HL-60 (cell line): ENCODE results near the gene SORCS2.

Experiments
- DNase-seq, 2 experiments: peaks; one replicate each; pipeline ENCODE4 v3.0.0-alpha.2; 2010 to 2020; ENCODE audit warnings: low read depth in 1 of 2, low spot score in 1 of 2
- H3K27ac ChIP-seq: fragments of 250-450 bp; sonication (Bioruptor Pico); replicated peaks from 2 replicates; pipeline ENCODE4 v1.5.1; 2020; ENCODE audit warnings: mild to moderate bottlenecking, moderate library complexity
- H3K27me3 ChIP-seq: fragments of 250-450 bp; sonication (Bioruptor Pico); 2 replicates; pipeline ENCODE4 v1.5.1; 2021; ENCODE audit warnings: mild to moderate bottlenecking, moderate library complexity; ENCODE audit not compliant: insufficient read depth, poor library complexity, severe bottlenecking
- H3K4me3 ChIP-seq: replicated peaks from 2 replicates; pipeline ENCODE4 v1.5.1; 2011; ENCODE audit warnings: mild to moderate bottlenecking, control low read depth, low read length; ENCODE audit not compliant: insufficient read depth
- GABPA ChIP-seq: IDR thresholded peaks from 2 replicates; pipeline ENCODE4 v1.6.1; 2012; ENCODE audit warnings: low read depth
- POLR2AphosphoS5 ChIP-seq: IDR thresholded peaks from 2 replicates; pipeline ENCODE4 v1.6.1; 2012; ENCODE audit warnings: low read depth
- SPI1 ChIP-seq: IDR thresholded peaks from 2 replicates; pipeline ENCODE4 v1.6.1; 2012; ENCODE audit warnings: low read depth, mild to moderate bottlenecking, borderline replicate concordance
- TF ChIP-seq, protein P1 (sequence below): IDR thresholded peaks from one replicate; pipeline ENCODE4 v1.5.1; 2011; ENCODE audit warnings: low read length, control low read depth, inconsistent platforms; ENCODE audit not compliant: insufficient read depth
- TF ChIP-seq, protein P2 (sequence below): IDR thresholded peaks from 2 replicates; pipeline ENCODE4 v1.6.1; 2012; ENCODE audit warnings: low read depth; ENCODE audit not compliant: insufficient replicate concordance

SORCS2 gene

DNA sequence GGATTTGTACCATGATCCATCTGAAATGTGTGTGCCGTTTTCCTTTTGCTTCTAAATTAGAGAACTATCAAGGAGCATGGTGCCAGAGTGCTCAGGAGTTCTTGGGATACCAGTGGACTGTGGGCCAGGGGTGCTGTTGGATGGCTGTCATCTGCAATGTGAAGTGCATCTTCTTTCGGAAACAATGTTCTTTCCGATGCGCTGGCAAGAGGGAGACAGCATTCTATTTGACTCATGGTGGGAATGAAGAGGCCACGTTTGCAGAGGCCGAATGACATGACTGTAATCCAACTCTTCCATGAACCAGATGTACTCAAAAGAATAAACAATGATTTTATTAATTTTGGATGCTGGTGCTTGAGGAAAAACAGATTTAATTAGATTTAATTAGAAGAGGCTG lies 45.5 kb downstream of the SORCS2 start:
- no peak for DNase-seq
- Histone ChIP-seq H3K27ac (no peak overlapping the region), H3K27me3 (no peaks in the 10 kb centered on the region), H3K4me3 (no peak overlapping the region)
- TF ChIP-seq, protein P1, sequence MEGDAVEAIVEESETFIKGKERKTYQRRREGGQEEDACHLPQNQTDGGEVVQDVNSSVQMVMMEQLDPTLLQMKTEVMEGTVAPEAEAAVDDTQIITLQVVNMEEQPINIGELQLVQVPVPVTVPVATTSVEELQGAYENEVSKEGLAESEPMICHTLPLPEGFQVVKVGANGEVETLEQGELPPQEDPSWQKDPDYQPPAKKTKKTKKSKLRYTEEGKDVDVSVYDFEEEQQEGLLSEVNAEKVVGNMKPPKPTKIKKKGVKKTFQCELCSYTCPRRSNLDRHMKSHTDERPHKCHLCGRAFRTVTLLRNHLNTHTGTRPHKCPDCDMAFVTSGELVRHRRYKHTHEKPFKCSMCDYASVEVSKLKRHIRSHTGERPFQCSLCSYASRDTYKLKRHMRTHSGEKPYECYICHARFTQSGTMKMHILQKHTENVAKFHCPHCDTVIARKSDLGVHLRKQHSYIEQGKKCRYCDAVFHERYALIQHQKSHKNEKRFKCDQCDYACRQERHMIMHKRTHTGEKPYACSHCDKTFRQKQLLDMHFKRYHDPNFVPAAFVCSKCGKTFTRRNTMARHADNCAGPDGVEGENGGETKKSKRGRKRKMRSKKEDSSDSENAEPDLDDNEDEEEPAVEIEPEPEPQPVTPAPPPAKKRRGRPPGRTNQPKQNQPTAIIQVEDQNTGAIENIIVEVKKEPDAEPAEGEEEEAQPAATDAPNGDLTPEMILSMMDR, result no peak
- no peak for TF ChIP-seq GABPA
- no peak for TF ChIP-seq SPI1
- TF ChIP-seq, protein P2, sequence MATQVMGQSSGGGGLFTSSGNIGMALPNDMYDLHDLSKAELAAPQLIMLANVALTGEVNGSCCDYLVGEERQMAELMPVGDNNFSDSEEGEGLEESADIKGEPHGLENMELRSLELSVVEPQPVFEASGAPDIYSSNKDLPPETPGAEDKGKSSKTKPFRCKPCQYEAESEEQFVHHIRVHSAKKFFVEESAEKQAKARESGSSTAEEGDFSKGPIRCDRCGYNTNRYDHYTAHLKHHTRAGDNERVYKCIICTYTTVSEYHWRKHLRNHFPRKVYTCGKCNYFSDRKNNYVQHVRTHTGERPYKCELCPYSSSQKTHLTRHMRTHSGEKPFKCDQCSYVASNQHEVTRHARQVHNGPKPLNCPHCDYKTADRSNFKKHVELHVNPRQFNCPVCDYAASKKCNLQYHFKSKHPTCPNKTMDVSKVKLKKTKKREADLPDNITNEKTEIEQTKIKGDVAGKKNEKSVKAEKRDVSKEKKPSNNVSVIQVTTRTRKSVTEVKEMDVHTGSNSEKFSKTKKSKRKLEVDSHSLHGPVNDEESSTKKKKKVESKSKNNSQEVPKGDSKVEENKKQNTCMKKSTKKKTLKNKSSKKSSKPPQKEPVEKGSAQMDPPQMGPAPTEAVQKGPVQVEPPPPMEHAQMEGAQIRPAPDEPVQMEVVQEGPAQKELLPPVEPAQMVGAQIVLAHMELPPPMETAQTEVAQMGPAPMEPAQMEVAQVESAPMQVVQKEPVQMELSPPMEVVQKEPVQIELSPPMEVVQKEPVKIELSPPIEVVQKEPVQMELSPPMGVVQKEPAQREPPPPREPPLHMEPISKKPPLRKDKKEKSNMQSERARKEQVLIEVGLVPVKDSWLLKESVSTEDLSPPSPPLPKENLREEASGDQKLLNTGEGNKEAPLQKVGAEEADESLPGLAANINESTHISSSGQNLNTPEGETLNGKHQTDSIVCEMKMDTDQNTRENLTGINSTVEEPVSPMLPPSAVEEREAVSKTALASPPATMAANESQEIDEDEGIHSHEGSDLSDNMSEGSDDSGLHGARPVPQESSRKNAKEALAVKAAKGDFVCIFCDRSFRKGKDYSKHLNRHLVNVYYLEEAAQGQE, result no peak
- no peak for TF ChIP-seq POLR2AphosphoS5

DNA sequence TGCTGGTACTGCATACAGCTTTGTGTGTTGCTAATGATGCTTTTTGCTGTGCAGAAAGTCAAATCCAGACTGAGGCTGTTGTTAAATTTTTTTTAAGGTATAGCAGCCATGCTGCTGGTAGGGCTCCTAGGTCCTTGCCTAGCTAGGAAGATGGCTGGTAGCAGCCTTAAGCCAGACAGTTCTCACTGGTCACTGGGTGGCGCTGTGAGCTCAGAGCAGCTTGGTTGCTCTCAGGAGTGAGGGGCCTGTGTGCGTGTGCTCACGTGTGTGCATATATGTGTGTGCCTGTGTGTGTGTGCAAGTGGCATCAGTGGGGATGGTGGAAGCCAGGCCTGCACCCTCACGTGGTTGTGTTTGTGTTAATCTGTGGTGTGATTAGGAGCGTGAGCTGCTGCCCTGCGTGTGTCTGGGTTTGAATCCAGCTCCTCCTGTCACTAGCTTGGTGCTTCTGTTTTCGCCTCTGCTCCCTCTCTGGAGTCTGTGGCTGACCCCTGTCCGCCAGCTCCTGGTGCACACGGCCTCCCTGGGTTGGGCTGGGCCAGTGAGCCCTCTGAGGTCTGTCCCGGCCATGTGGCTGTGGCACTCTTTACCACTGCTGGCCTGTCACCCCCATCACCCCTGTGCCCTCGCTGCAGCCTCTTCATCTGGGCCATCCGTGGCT lies 46.1 kb downstream of the SORCS2 start:
- H3K4me3 ChIP-seq, result no peak overlapping the region
- TF ChIP-seq, protein P2, result no peak
- TF ChIP-seq, protein P1, result no peak
- TF ChIP-seq POLR2AphosphoS5 (no peak), SPI1 (no peak), GABPA (no peak)
- H3K27ac ChIP-seq, result no peak overlapping the region
- DNase-seq, result no peak
- no peaks in the 10 kb centered on the region for H3K27me3 ChIP-seq

DNA sequence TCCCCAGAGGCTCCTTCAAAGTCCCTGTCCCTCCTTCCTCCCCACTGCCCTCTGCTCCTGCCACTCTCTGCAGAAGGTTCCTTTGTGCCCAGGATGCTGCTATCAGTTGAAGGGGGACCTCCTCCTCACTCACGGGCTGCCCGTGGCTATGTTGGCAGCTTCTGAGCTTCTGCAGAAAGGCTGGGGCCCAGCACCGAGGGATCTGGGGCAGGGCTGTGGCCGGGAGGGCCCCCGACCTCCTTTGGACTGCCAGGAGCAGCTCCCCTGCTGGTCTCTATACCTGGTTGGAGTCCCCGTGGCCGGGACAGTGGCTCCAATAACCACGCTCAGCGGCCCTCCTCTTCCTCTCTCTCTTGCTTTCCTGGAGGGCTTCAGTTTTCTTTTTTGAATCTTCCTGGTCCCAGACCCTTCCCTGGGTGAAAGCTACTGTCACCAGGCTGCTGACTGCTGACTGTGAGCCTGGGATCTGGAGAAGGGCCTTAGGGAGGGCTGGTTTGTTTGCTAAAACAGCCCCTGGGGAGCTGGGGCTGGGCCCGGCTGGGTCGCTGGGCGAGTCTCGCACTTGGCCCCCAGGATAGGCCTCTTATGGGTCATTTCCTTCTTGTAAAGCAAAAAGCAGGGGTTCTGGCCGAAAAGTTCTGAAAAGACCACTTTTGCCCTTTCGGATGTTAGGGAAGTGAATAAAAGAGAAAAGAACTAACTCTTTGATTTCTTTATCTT lies 46.9 kb downstream of the SORCS2 start:
- DNase-seq, result no peak
- TF ChIP-seq, protein P1, result no peak
- TF ChIP-seq GABPA (no peak), POLR2AphosphoS5 (no peak), SPI1 (no peak)
- TF ChIP-seq, protein P2, result no peak
- H3K27me3 ChIP-seq, result no peaks in the 10 kb centered on the region
- H3K4me3 ChIP-seq, result no peak overlapping the region
- no peak overlapping the region for H3K27ac ChIP-seq
